DND-41 (cell line): ENCODE measurements around the gene STRN3.

Experiments used
- EZH2 ChIP-seq: IDR thresholded peaks from 3 replicates; pipeline ENCODE4 v1.6.1; 2012; ENCODE audit warnings: borderline replicate concordance, low read depth, mild to moderate bottlenecking, moderate library complexity, low read length, inconsistent platforms; ENCODE audit not compliant: severe bottlenecking
- TF ChIP-seq, protein P1 (sequence below): IDR thresholded peaks from 2 replicates; pipeline ENCODE4 v1.5.1; 2012; ENCODE audit warnings: borderline replicate concordance, low read length, moderate library complexity, mild to moderate bottlenecking; ENCODE audit not compliant: poor library complexity, severe bottlenecking; ENCODE audit errors: extremely low read depth

DNA sequence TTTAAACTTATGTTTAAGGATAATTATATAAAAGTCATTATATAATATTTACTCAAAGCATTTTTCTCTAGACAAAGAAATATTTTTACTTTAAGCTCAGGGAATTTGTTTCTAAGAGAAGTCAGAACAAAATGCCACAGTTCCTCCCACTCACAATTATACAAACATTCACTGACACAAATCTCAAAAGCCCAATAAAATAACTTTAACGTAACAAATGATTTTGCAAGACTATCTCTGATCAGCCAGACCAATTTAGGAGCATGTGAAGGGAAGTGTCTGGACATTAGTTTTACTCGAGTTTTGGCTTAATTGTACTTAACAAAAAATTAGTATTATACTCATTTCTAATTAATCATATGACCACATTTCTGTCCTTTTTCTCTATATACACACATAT lies 110.6 kb downstream of the STRN3 start:
- TF ChIP-seq, protein P1, sequence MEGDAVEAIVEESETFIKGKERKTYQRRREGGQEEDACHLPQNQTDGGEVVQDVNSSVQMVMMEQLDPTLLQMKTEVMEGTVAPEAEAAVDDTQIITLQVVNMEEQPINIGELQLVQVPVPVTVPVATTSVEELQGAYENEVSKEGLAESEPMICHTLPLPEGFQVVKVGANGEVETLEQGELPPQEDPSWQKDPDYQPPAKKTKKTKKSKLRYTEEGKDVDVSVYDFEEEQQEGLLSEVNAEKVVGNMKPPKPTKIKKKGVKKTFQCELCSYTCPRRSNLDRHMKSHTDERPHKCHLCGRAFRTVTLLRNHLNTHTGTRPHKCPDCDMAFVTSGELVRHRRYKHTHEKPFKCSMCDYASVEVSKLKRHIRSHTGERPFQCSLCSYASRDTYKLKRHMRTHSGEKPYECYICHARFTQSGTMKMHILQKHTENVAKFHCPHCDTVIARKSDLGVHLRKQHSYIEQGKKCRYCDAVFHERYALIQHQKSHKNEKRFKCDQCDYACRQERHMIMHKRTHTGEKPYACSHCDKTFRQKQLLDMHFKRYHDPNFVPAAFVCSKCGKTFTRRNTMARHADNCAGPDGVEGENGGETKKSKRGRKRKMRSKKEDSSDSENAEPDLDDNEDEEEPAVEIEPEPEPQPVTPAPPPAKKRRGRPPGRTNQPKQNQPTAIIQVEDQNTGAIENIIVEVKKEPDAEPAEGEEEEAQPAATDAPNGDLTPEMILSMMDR, result no peak
- TF ChIP-seq EZH2, result no peak
